ENCODE measurements around the gene LCAT.
"Not testable (repeated sequence)": the region's sequence is repeated elsewhere in the genome, so short reads cannot be mapped to it uniquely, and the experiment has no call there.

Gene LCAT

DNA sequence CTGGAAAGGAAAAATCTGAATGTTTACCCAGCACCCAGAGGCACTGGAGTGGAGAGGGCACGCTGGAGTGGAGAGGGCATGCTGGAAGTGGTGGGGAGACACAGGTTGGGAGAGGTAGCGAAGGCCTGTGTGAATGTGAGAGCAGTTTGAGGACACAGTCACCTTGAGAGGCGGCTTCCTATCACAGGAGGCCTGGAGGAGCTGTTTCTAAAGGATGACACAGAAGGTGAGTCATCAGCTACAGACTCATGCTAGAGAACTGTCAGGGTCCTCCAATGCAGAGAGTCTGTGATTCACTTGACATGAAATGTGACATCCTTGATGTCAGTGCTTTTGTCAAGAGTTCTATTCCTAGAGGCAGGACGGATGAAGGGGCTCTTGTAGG is 26.1 kb downstream of the LCAT start:
- no peak overlapping the region for H3K27ac ChIP-seq

DNA sequence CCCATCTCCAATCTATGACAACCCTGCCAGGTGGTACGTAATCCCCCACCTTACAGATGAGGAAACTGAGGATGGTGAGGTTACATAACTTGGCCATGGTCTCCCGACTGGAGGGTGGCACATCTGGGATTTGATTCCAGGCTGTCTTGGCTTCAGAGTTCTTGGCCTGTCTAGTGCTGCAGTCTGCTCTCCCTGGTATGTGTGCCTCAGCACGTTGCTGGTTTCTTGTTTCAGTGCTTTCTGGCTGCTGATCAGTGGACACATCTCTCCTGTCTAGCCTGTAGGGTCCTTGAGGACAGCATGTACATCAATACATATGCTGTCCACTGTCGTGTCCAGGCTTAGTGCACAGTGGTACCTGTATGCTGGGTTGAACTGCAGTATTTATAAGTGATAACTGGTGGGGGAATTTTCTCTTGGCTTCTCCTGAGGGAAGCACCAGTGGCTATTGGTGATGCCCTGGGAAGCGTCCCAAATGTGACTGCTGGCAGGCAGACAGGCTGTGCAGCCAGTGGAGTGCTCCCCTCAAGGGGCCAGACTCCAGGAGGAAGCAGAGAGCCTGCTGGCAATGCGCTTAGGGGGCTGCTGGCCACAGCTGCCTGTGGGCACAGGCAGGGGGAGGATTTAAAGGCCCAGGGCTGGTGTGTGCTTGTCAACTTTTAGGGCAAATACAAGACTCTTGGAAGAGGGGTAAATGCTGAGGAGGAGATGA is 26.6 kb downstream of the LCAT start:
- no peak overlapping the region for H3K27ac ChIP-seq
- TF ChIP-seq, protein P1, sequence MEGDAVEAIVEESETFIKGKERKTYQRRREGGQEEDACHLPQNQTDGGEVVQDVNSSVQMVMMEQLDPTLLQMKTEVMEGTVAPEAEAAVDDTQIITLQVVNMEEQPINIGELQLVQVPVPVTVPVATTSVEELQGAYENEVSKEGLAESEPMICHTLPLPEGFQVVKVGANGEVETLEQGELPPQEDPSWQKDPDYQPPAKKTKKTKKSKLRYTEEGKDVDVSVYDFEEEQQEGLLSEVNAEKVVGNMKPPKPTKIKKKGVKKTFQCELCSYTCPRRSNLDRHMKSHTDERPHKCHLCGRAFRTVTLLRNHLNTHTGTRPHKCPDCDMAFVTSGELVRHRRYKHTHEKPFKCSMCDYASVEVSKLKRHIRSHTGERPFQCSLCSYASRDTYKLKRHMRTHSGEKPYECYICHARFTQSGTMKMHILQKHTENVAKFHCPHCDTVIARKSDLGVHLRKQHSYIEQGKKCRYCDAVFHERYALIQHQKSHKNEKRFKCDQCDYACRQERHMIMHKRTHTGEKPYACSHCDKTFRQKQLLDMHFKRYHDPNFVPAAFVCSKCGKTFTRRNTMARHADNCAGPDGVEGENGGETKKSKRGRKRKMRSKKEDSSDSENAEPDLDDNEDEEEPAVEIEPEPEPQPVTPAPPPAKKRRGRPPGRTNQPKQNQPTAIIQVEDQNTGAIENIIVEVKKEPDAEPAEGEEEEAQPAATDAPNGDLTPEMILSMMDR (IDR thresholded peaks at IDR 0.05): no peak
- TF ChIP-seq ZFX (IDR thresholded peaks at IDR 0.05; ENCODE audit: borderline replicate concordance): no peak

More for the DNA sequence above, 26.1 kb downstream of the LCAT start:
- TF ChIP-seq, protein P1 (IDR thresholded peaks at IDR 0.05): no peak
- no peak for TF ChIP-seq ZFX (IDR thresholded peaks at IDR 0.05; ENCODE audit: borderline replicate concordance)

DNA sequence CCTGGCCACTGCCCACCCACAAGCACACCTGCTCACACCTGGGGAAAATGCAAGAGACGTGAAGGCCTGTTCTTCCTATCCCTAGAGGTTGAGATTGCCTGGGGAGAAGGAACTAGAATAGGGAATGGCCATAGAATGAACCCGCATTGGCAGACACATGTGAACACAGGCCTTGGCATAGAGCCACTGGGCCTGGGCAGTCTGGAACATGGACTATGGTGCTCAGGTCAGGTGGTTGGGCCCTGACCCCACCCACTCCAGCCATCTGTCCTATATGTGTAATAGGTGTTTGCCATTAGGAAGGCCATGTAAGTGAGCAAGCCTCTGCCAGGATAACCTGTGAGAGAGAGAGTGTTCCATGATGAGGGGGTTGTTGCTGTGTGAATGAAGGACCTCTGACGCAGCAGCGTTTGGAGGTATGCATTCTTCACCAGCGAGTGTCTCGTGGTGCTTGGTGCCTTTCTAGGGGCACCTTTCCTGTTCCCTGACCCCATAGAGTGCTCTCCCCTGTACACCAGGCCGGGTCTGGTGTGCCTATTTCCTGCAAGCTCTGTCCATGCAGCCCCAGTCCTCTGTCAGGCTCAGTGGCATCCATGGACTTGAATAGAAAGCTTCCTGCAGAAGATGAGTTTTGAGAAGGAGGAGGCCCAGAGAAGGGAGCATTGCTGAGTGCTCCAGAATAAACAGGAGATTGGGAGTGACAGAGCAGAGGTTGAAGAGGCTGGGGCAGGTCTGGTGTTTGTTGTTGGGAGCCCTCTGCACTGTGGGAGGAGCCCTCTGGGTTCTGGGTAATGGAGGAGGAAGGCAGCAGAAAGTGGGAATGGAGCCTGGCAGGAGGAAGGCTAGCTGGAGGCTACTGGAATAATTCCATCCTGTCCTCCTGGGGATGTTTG is 27.8 kb downstream of the LCAT start:
- no peak overlapping the region for H3K27ac ChIP-seq
- no peak for TF ChIP-seq ZFX (IDR thresholded peaks at IDR 0.05; ENCODE audit: borderline replicate concordance)
- TF ChIP-seq, protein P1 (IDR thresholded peaks at IDR 0.05): no peak

DNA sequence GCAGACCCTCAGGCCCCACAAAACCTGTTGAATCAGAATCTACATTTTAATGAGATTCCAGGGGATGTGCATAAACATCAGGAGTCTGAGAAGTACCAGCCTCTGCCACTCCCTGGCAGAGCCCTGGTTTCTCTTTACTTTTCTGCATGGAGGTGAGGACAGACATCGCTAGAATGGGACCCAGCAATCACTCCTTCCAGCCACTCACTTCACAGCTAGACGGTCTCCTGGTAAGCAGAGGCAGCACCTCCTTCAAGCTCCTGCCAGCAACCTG is 28.5 kb downstream of the LCAT start:
- H3K27ac ChIP-seq: not testable (repeated sequence)

DNA sequence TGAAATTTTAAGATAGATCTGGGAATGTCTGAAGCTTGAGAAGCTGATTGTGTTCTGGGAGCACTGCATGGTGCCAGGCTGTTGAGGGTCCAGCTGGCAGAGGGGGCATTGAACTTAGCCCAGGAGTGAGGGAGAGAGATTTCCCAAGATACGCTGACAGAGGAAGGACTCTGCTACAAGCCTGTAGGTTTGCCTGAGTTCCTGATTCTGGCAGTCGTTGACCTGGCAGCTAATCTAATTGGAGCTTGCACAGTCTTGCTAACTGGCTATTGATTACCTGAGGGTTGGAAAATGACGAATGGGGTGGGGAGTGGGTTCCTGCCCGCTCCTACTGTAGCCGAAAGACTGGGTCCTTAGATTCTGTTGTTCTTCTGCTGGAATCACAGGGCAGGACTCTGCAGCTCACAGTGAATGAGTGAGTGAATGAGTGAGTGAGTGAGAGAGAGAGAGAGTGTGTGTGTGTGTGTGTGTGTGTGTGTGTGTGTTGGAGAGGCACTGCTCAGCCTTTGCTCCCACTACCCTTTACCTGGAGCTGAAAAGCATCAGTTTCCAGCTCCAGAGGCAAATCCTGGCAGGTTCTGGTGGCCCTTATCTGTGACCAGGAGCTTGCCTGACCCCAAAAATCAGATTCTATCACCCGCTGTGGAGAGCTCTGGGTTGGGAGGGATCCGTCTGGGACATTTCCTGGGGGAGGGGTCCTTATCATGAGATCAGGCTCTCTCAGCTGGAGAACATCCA is 29.0 kb downstream of the LCAT start:
- TF ChIP-seq, protein P1 (IDR thresholded peaks at IDR 0.05): no peak
- TF ChIP-seq ZFX (IDR thresholded peaks at IDR 0.05; ENCODE audit: borderline replicate concordance): no peak

DNA sequence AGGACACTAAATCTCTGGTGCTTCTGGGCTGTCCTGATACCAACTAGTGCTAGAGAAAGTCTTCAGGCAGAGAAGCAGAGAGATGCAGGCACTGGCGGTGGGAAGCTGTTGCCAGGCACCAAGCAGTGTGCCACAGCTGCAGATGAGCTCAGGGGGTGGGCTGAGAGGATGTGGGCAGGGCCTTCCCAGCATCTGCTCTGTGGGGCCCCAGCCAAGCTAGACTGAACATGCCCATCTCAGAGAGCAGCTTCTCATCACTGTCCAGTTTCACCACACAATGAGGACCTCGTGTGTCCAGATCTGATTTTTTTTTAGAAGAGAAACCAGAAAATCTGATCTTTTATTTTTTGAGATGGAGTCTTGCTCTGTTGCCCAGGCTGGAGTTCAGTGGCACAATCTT is 33.8 kb downstream of the LCAT start:
- no peak overlapping the region for H3K27ac ChIP-seq
- TF ChIP-seq, protein P1 (IDR thresholded peaks at IDR 0.05): no peak
- no peak for TF ChIP-seq ZFX (IDR thresholded peaks at IDR 0.05; ENCODE audit: borderline replicate concordance)

More for the DNA sequence above, 29.0 kb downstream of the LCAT start:
- no peak overlapping the region for H3K27ac ChIP-seq

DNA sequence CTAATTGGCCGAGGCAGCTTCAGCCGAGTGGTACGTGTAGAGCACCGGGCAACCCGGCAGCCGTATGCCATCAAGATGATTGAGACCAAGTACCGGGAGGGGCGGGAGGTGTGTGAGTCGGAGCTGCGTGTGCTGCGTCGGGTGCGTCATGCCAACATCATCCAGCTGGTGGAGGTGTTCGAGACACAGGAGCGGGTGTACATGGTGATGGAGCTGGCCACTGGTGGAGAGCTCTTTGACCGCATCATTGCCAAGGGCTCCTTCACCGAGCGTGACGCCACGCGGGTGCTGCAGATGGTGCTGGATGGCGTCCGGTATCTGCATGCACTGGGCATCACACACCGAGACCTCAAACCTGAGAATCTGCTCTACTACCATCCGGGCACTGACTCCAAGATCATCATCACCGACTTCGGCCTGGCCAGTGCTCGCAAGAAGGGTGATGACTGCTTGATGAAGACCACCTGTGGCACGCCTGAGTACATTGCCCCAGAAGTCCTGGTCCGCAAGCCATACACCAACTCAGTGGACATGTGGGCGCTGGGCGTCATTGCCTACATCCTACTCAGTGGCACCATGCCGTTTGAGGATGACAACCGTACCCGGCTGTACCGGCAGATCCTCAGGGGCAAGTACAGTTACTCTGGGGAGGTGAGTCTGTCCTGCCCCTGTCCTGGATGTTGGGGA is 34.7 kb downstream of the LCAT start:
- no peak overlapping the region for H3K27ac ChIP-seq
- TF ChIP-seq, protein P1 (IDR thresholded peaks at IDR 0.05): no peak
- no peak for TF ChIP-seq ZFX (IDR thresholded peaks at IDR 0.05; ENCODE audit: borderline replicate concordance)
